Adrenal gland (tissue), 12 donors: ENCODE data around the gene ZDHHC14. TPM values are rescaled to one million over a fixed set of nuclear protein-coding genes. Genes with fewer than 3 reads are reported as not detected.

ENCODE experiments used
- DNase-seq, 7 donors: peaks; one replicate each; pipeline ENCODE4 v3.0.0-alpha.2; 2019 to 2020
- H3K27ac ChIP-seq, 5 donors: fragments of 200-600 bp; sonication (generic) in 4 of 5; 1 replicate in 3 of 5; 2 replicates in 2 of 5; pipeline versions ENCODE4 v1.5.1 to v1.8.0; 2016 to 2020; ENCODE audit warnings: mild to moderate bottlenecking in 1 of 5
- H3K27me3 ChIP-seq: fragments of 200-600 bp; 2 replicates; pipeline ENCODE4 v1.8.0; 2021
- H3K36me3 ChIP-seq, 2 donors: fragments of 200-600 bp; replicated peaks in 1 of 2; 1 replicate in 1 of 2; 2 replicates in 1 of 2; pipeline versions ENCODE4 v1.5.1 to v1.8.0; 2018 to 2022
- H3K4me1 ChIP-seq, 2 donors: fragments of 200-600 bp; replicated peaks in 1 of 2; 1 replicate in 1 of 2; 2 replicates in 1 of 2; pipeline versions ENCODE4 v1.5.1 to v1.8.0; 2018 to 2021
- H3K4me3 ChIP-seq, 4 donors: fragments of 200-600 bp; sonication (generic) in 3 of 4; one replicate each; pipeline ENCODE4 v1.5.1; 2016 to 2018
- H3K9me3 ChIP-seq, 3 donors: fragments of 200-600 bp; sonication (generic) in 1 of 3; replicated peaks in 1 of 3; 1 replicate in 2 of 3; 2 replicates in 1 of 3; pipeline versions ENCODE4 v1.5.1 to v1.8.0; 2016 to 2021
- CTCF ChIP-seq, 6 experiments: fragments of 450-650 bp in 4 of 6; fragments of 200-600 bp in 2 of 6; sonication (generic) in 1 of 6; IDR thresholded peaks; 1 replicate in 5 of 6; 2 replicates in 1 of 6; pipeline versions ENCODE4 v1.5.1 to v1.8.0; 2016 to 2021; ENCODE audit warnings: antibody characterized with exemption in 6 of 6, mild to moderate bottlenecking in 2 of 6, moderate library complexity in 1 of 6
- POLR2A ChIP-seq, 2 donors: fragments of 450-650 bp; IDR thresholded peaks; one replicate each; pipeline ENCODE4 v1.6.1; 2017; ENCODE audit warnings: antibody characterized with exemption in 2 of 2, mild to moderate bottlenecking in 2 of 2, moderate library complexity in 1 of 2
- WGBS, 4 donors: extraction: QIAGEN DNeasy Blood & Tissue Kit in 2 of 4; methylation state at CpG; one replicate each; pipeline versions ENCODE4 v1.1.5 to v1.1.7; 2013 to 2017; 5-methylcytosine and 5-hydroxymethylcytosine counted together
- intact Hi-C, 2 donors: fragments of 100-400 bp; cut with DNase I; formaldehyde crosslinking; loops; one replicate each; pipeline versions ENCODE4 v1.14.1 to v1.15.0; 2022 to 2023
- polyA plus RNA-seq, 3 donors: library from polyadenylated mRNA; stranded (reverse); fragments of 200-250 nt in 2 of 3; fragments of 350-450 nt in 1 of 3; fragmentation: Illumina TruSeq in 1 of 3; extraction: RNeasy Lipid Tissue Mini Kit (QIAGEN cat#74804) in 1 of 3; gene quantifications; one replicate each; pipeline ENCODE4 v1.2.3, GENCODE V29; 2013 to 2014
- total RNA-seq, 9 donors: library from RNA; depleted of rRNA in 4 of 9; stranded (reverse); fragments of >200 nt in 4 of 9; fragments of 120-200 nt in 1 of 9; fragmentation: NEBNext Ultra II Directional in 1 of 9; extraction: Animal tissue kit (Norgen Biotek cat#: 25700) in 1 of 9; gene quantifications; one replicate each; pipeline versions ENCODE4 v1.1.0 to v1.2.4, GENCODE V29; 2013 to 2023
- donor health status: healthy with polysubstance abuse.
- donor health status: Bipolar disorder and iron deficiency.
- donor health status: DM: yes; HTN: yes; CAD: no.
- donor health status: DM: no; HTN: no; CAD: no.
- donor health status: DM: no; HTN: no; CAD: no.
- donor health status: DM: yes; HTN: yes; CAD: no.

Gene ZDHHC14
- total and polyA plus RNA-seq, 12 donors: 3.8 to 14.3 (median 8.8) TPM

- peak in 1 of 7 donors; percentile 35 for DNase-seq
- intact Hi-C loops: no loop called here
- Histone ChIP-seq H3K27ac (no peak overlapping the region), H3K36me3 (no peaks in the 10 kb centered on the region), H3K27me3 (no peaks in the 10 kb centered on the region), H3K4me1 (peaks cover 16 to 25% of the 10 kb centered on the region in 2 donors), H3K9me3 (no peaks in the 10 kb centered on the region), H3K4me3 (no peak overlapping the region)
- no peak for TF ChIP-seq CTCF (IDR thresholded peaks at IDR 0.05)
- no peak for TF ChIP-seq POLR2A (IDR thresholded peaks at IDR 0.05)
- 73 to 82% (median 77%) methylated on average over 10 of the region's 10 CpGs for WGBS, 4 donors
Observed at GRCh38 chr6:157539421-157539822, 158.4 kb downstream of the ZDHHC14 start.

- DNase-seq: peak in 1 of 7 donors; percentile 24
- H3K9me3 ChIP-seq: no peaks in the 10 kb centered on the region
- H3K27me3 ChIP-seq: no peaks in the 10 kb centered on the region
- WGBS, 4 donors: 88 to 94% (median 92%) methylated on average over 16 of the region's 16 CpGs
- H3K36me3 ChIP-seq: no peaks in the 10 kb centered on the region
- H3K4me1 ChIP-seq: peaks cover 13 to 22% of the 10 kb centered on the region in 2 donors
- TF ChIP-seq POLR2A (IDR thresholded peaks at IDR 0.05) (no peak), CTCF (IDR thresholded peaks at IDR 0.05) (no peak)
- no peak overlapping the region for H3K27ac ChIP-seq
- intact Hi-C loops: no loop called here
- no peak overlapping the region for H3K4me3 ChIP-seq
Observed at GRCh38 chr6:157539900-157540752, 159.1 kb downstream of the ZDHHC14 start.

- H3K4me1 ChIP-seq: peaks cover 6 to 7% of the 10 kb centered on the region in 2 donors
- WGBS, 4 donors: 80 to 90% (median 85%) methylated on average over 13 of the region's 13 CpGs
- intact Hi-C loops: no loop called here
- H3K27ac ChIP-seq: no peak overlapping the region
- TF ChIP-seq POLR2A (IDR thresholded peaks at IDR 0.05): no peak
- TF ChIP-seq CTCF (IDR thresholded peaks at IDR 0.05): no peak
- DNase-seq: peak in 1 of 7 donors; percentile 20
- no peak overlapping the region for H3K4me3 ChIP-seq
- no peaks in the 10 kb centered on the region for H3K36me3 ChIP-seq
- no peaks in the 10 kb centered on the region for H3K9me3 ChIP-seq
- H3K27me3 ChIP-seq: no peaks in the 10 kb centered on the region
Observed at GRCh38 chr6:157541618-157542413, 160.8 kb downstream of the ZDHHC14 start.

- WGBS, 4 donors: 87 to 91% (median 89%) methylated on average over 21 of the region's 21 CpGs
- no peaks in the 10 kb centered on the region for H3K36me3 ChIP-seq
- H3K4me1 ChIP-seq: peaks cover 1 to 6% of the 10 kb centered on the region in 2 donors
- no peak overlapping the region for H3K4me3 ChIP-seq
- TF ChIP-seq POLR2A (IDR thresholded peaks at IDR 0.05) (no peak), CTCF (IDR thresholded peaks at IDR 0.05) (no peak)
- intact Hi-C loops: no loop called here
- no peak overlapping the region for H3K27ac ChIP-seq
- H3K9me3 ChIP-seq: no peaks in the 10 kb centered on the region
- H3K27me3 ChIP-seq: no peaks in the 10 kb centered on the region
- DNase-seq: peak in 1 of 7 donors; percentile 20
Observed at GRCh38 chr6:157542414-157543160, 161.6 kb downstream of the ZDHHC14 start.
